Activated CD4-positive, alpha-beta T cell treated with anti-CD3 and anti-CD28 coated beads, Interleukin-2, amount 50 U/mL, for 4 hours (primary cell): ENCODE data around the gene WDR82.

ENCODE experiments used
- DNase-seq, 2 experiments: peaks; one replicate each; pipeline ENCODE4 v3.0.0-alpha.2; 2020

WDR82 gene

DNA sequence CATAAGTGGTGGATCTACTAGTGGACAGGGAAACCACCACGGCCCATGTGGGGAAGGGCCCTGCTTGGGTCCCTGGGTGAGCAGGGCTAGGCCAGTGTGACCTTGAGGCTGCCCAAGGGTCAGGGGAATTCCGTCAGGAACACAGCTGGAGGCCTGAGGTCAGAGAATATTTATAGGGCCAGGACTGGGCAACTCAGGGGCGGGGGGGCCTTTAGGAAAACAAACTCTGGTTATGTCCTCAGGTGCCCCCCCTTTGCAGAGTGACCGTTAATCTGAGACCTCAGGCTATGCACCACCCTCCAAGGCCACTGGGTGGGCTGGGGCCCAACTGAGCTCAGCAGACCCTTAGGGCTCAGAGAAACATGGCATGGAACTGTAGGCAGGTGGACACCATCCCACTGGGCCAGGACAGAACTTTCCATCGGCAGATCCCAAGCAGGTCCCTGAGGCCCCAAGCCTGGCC is 42.0 kb downstream of the WDR82 start:
- DNase-seq: no peak

DNA sequence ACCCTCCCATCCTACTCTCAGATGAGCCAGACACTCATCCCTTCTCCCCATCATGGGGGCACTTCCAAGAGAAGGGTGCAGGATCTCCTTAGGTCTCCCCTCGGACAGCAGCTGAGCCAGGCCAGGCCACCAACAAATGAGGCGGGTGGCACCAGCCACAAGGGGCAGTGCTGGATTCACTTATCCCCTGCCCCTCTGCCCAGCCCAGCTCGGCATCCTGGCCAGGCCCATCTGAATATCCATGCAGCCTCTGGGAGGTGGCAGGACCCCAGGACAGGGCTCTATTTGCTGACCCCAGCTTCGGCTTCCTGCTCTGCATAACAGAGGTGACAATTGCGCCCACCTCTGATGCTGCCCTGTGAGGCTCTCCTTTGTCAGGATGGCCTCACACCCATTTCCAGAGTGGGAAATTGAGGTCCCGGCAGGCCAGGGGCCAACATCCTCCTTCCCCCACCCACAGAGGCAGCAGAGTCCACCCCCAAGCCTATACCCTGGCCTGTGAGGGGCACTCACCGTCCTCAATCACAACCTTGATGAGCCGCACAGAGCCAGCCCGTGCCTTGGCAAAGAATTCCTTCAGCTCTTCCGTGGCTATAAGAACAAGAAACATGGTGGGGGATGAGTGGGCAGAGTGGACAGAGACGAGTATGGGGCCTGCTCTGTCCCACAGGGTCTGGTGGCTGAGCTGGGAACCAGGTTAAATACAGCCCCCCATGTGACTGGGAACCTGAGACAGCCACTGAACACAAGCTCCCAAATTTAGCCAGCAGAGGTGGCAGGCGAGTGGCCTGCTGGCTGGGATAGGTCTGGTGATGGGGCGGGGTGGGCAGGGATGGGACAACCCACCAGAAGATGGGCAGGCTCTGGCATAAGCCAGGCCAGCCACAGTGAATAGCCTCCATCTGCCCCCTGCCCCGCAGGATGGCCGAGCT is 43.7 kb downstream of the WDR82 start:
- DNase-seq: no peak

DNA sequence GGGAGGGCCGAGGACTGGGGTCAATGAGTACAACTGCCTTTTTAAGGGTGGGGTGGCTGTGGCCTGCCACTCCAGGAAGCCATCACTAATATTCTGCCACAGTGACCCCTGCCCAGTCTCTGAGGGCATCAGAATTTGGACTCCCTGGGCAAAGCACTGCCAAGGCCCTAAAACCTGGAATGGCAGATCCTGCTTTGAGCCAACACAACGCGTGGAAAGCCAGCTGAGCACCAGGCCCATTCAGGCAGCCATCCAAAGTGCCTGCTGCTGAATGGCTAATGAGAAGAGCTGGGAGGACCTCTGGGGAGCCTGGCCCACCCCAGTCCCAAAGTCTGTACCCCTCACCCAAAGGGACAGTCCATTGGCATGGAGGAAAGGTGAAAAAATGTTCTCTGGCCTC is 44.5 kb downstream of the WDR82 start:
- no peak for DNase-seq

DNA sequence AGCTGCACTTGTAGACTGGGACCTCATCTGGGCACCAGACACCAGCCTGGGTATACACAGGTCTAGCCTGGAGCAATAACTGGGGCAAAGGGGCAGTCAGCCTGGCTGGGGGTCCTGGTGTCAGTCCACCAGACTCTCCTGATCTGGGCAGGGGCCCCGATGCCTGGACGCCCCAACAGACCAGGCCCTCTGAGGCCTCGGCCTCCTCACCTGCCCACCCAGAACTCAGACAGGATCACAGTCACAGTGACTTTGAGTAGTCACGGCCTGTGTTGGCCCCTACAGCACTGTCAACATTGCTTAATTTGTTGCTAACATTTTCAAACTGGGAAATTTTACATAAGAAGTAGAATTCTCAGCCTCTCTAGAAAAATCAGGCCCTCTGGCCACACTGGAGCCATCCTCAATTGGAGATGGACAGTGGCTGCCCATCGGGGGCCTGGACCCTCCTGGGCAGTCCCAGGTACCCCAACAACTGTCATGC is 45.3 kb downstream of the WDR82 start:
- DNase-seq: no peak

DNA sequence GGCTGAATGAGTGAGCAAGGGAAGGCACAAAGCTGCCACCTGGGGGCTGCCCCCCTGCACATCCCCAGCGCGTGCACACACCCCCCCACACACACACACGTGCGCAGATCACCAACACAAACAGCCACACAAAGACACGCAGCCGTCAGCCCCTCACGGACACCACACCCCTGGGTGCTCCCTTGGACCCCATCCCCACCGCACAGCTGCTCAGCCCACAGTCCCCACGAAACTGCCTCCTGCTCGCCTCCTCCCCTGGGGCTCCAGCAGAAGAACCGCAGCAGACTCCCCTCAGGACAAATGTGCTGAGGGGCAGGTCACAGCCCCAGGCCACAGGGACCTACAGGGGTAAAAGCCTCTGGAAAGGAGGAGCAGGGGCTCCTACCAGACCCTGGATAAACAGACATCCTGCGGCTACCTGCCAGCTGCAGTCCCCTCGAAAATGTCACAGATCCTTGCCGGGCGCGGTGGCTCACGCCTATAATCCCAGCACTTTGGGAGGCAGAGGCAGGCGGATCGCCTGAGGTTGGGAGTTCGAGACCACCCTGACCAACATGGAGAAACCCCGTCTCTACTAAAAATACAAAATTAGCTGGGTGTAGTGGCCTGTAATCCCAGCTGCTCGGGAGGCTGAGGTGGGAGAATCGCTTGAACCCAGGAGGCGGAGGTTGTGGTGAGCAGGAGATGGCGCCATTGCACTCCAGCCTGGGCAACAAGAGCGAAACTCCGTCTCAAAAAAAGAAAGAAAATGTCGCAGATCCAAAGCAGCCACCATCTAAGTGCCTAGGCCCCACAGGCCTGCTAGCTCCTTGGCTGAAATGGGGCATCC is 46.0 kb downstream of the WDR82 start:
- DNase-seq: peak; percentile 38 to 39

DNA sequence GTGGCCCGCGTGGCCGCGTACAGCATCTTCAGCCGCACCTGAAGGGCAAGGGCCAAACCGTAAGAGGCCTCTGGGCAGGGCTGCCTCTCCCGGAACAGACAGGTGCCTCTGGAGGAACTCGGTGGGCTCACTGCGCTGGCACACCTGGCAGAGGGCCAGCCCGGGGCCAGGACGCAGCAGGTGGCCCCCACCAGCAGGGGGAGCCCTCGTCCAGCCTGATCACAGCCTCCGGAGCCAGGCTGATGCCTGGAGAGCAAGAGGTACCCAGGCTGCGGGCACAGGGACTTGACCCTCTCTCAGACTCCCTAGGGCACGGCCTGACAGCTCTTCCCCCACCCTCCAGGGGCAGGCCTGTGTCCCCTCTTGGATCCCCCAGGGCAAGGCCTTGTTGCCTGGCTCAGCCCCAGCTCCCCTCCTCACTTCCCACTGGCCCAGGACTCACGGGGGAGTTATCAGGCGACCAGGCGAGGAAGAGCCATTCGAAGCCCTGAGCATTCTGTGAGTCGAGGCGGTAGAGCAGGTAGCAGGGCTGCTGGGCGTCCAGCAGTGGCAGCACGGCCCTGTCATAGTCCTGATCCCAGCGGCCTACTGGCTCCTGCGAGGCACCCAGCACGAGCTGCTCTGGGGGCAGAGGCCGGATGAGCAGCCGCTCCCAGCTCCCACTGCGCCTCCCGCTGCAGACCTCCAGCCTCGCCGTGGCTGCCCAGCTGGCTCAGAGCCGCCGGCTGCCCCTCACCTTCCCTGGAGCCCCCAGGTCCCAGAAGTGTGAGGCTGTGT is 46.8 kb downstream of the WDR82 start:
- peak; percentile 87 for DNase-seq

DNA sequence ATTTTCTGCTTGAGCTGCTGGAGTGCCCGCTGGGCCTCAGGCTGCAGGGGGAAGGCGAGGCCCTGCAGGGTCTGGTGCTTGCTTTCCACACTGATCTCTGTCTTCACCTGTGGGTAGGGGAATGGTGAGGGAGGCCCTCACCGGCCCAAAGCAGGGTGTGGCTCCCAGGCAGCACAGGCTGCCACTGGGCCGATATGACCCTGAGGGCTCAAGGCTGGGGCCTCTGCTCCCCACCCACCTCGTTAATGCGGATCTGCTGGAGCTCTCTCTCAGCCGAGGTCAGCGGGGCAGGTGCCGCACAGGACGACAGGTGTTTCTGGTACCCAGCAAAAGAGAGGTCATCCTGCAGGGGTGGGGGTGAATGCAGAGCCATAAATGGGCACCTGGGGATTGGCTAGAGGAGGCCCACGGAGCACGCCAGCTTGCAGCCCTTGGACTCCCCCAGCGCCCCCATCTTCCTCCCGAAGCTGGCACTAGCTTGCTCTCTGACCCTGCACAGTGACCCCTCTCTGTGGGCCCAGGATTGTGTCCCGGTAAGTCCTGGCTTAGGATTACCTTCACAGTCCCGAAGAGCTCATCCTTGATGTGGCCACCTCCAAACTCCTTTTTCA is 47.5 kb downstream of the WDR82 start:
- DNase-seq: no peak

DNA sequence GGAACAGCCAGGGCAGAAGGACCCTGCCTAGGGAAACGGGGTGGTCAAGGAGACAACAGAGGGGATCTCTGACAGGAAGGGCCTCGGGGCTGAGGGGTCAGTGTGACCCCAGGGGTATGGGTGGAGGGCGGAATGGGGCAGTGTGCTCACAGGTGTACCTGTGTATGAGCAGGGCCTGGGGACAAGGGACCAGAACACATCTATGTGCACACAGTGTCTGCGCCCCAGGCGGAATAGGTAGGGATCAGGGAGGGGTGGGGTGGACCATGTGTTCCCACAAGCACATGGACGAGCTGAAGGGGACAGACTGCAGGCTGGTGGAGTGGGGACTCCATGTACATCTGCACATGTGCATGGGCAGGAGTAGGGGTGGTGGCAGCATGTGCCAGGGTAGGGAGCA is 48.0 kb downstream of the WDR82 start:
- DNase-seq: no peak

DNA sequence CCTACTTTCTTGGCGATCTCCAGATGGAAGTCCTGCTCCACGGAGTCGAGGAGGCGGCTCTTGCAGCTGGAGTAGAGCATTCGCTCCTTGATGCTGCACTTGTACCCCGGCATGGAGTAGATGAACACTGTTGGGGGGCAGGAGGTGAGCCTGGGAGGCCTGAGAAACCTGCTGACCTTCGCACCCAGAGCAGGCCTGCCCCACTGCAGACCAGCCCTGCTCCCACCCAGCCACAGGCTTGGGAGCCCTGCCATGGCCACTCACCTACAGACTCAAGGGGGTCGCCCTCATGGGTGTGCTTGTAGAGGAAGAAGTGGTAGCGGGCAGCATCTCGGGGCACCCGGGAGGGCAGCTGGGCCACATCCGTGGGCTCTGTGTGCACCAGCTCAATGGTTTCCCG is 48.8 kb downstream of the WDR82 start:
- no peak for DNase-seq

DNA sequence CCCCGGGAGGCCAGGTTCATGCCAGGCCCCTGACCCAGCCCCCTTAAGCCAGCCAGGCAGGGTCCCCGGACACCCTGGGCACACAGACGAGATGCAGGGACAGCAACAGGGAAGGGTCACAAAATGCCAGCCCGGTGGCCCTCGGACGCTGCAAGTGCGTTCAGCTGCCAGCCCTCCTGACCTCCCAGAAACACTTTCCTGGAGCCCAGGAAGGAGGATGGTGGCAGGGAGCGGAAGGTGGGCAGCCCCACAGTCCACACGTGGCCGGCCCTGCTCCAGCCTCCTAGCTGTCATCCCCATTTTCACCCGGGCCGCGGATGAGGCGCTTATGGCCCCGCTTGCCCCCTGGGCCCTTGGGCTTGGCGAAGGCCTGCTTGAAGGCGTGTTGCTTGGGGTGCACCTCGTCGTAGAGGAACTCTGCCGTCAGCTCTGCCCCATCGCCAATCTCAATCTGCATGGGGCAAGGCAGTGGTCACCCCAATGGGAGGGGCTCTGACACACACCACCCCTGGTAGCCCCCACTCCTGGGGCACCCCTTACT is 49.6 kb downstream of the WDR82 start:
- DNase-seq: no peak

DNA sequence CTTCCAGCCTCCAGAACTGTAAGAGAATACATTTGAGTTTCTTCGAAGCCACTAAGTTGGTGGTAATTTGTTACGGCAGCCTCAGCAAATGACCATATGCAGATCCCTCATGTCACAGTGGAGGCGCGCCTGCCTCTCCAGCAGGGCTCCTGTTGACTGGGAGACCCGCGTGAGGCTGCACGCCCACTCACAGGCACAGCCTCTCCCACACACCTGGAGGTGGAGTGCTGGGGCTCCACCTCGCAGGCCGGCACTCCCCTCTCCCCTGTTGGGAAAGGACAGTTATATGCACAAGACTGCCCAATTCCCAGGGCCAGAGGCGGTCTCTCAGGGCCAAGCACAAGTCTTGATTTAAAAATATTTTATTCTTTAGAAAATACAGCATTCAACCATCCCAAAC is 50.2 kb downstream of the WDR82 start:
- DNase-seq: no peak

DNA sequence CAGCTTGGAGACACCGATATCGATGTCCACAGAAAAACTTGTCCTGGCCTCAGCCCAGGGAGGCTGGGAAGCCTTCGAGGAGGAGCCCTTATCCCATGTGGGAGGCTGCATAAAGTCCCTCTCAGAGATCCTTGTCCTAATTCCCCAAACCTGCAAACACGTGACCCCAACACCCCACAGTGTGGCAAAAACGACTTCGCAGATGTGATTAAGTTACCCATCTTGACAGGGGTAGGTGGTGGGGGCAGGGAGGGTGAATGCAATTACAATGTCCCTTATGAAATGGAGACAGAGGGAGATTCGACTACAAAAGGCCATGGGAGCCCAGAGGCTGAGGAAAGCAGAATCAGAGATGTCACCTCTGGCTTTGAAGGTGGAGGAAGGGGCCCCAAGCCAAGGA is 50.7 kb downstream of the WDR82 start:
- DNase-seq: no peak

DNA sequence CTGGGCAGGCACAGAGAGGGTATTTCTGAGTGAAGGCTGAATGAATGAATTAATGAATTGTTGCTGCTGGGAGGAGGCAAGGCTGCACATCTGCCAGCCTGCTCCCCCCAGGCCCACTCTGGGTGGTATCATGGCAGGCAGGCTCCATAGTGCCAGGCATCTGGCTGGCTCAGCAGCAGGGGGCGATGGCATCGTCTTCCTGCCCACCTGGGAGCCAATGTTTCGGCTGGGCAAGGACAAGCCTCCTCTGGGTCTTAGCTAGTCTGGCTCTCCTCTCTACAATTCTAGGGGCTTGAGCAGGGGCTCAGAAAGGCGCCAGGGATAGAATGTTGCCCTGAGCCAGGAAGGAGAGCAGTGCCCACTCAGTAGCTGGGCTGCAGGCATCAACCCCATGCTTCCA is 51.3 kb downstream of the WDR82 start:
- no peak for DNase-seq

DNA sequence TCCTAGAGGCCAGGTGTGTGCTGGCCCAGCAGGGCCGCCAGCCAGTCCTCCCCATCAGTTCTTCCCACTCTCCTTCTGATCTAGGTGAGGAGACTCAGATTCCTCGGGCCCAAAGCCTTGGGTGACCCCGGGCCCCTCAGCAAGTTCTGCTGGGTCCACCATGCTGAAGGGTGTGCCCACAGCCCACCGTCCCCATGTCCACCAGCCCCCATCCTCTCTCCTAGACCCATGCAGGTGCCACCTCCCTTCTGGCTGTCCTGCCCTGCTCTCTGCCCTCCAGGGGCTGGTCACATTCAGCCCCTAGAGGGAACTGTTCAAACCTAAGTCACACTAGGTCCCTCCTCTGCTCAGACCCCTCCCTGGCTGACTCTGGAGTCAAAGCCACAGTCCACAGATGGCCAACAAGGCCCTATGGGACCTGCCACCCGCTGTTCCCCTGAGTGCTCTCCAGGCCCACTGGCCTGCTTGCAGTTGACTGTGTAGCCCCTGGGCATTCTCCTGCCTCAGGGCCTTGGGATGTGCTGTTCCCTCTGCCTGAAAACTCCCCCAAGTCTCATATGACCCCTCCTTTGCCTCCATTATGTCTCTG is 52.1 kb downstream of the WDR82 start:
- DNase-seq: no peak

DNA sequence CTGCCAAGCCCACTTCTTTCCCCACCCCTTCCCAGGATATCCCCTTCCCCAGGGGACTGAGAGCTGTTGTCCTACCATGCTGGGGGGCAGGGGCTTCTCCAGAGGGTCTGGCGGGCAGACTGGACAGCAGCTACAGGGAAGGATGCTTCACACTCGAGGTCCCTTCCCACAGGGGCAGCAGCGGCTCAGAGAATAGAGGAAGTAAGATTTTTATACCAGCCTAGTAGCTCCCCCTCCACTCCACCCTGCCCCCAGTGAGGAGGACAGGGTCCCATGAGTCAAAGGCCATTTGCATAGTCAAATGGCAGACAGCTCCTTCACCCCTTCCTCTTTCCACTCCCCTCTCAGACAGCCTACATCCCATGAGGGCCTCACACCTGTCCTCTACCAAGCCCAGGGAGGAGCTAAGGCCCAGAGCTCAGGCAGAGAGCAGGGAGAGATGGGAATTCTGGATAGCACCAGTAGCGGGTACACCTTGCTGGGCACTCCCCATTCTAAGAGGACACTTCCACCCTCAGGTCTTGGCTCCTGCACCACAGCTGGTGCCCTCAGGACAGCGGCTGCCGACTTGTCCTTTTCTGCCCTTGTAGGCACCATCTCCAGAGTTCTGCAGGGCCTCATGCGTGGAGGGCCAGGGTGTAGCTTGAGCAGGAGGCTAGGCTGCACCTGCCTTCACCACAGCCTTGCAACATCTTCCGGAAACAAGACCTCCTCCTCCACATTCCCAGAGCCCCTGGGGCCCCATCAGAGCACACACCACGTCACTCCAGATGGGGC is 52.8 kb downstream of the WDR82 start, which contains the start of gene TLR9:
TLR9 (minus strand) TSS at position 194 of the 777 bp plus-strand sequence; CDS start at position 78, 116 bp downstream.
- no peak for DNase-seq

DNA sequence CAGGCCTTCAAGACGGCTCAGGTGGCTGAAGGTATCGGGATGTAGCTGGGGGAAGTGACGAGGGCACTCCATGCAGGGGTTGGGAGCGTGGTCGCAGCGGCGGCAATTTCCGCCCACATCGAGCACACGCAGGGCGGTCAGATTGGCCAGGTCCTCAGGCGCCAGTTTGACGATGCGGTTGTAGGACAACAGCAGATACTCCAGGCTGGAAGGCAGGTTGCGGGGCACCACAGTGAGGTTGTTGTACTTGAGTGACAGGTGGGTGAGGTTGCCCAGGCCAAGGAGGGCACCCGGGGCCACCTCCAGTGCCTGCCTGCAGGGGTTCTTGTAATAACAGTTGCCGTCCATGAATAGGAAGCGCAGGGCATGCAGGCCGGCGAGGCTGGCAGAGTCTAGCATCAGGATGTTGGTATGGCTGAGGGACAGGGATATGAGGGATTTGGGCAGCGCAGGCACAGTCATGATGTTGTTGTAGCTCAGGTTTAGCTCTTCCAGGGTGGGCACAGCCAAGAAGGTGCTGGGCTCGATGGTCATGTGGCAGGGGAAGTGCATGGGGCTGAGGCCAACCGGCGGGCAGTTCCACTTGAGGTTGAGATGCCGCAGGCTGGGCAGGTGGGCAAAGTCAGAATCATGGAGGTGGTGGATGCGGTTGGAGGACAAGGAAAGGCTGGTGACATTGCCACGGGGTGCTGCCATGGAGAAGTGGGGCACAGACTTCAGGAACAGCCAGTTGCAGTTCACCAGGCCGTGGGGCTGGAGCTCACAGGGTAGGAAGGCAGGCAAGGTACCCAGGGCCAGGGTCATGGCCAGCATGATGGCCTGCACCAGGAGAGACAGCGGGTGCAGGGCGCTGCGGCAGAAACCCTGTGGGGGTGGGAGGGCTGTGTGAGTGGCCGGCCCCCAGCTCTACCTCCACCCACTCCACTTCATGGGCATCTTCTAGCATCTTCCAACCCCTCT is 54.7 kb downstream of the WDR82 start:
- no peak for DNase-seq

DNA sequence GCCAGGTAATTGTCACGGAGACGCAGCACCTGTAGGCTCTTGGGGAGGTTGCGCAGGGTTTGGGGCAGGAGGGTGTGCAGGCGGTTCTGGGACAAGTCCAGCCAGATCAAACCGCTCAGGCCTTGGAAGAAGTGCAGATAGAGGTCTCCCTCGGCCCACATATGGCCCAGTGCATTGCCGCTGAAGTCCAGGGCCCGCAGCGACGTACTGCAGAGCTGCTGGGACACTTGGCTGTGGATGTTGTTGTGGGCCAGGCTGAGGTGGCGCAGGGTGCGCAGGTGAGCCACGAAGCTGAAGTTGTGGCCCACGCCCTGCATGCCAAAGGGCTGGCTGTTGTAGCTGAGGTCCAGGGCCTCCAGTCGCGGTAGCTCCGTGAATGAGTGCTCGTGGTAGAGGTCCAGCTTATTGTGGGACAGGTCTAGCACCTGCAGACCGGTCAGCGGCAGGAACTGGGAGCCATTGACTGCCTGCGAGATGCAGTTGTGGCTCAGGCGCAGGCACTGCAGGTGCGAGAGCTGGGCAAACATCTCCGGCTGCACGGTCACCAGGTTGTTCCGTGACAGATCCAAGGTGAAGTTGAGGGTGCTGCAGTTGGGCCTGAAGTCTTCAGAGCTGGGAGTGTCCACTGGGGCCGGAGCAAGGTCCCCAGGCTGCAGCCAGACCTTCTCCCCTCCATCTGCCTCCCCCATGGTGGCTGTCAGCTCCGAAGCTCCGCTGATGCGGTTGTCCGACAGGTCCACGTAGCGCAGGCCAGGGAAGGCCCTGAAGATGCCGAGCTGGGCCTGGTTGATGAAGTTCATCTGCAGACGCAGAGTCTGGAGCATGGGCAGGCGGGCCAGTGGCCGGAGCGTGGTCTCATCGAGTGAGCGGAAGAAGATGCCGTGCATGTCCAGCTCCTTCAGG is 55.9 kb downstream of the WDR82 start:
- no peak for DNase-seq

DNA sequence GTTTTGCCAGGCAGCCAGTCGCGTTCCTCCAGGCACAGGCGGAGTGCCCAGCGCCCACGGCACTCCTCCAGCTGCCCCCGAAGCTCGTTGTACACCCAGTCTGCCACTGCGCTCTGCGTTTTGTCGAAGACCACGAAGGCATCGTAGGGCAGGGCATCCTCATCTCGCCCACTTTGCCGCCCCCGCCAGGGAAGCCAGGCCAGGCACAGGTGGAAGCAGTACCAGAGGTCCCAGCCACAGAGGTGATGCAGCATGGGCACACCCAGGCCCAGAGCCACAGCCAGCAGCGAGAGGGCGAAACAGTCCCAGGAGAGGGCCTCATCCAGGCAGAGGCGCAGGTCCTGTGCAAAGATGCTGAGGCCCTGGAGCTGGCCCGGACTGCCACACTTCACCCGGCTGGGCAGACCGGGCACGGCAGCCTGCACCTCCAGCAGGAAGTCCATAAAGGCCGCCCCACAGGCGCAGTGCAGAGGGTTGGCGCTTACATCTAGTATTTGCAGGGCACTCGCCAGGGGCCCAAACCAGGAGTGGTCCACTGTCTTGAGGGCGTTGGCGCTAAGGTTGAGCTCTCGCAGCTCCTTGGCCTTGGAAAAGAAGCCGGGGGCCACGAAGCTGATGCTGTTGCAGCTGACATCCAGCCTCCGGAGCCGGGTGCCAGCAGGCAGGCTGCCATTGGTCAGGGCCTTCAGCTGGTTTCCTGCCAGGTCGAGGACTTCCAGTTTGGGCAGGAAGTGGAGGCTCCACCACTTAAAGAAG is 56.7 kb downstream of the WDR82 start:
- peak; percentile 37 to 39 for DNase-seq
